HG02571 (cell line): Measurements from ENCODE around the gene ZBED2.
"Not testable (repeated sequence)": the region's sequence is repeated elsewhere in the genome, so short reads cannot be mapped to it uniquely, and the experiment has no call there.

Source experiments
- ATAC-seq: cut with Tn5 transposase; IDR thresholded peaks from one replicate; pipeline ENCODE4 v1.9.1; 2021; ENCODE audit warnings: mild to moderate bottlenecking, moderate library complexity; ENCODE audit not compliant: unreplicated experiment

The ZBED2 gene

GRCh38 chr3:111577798-111578685, 17.1 kb downstream of the ZBED2 start:
- peak; percentile 77 for ATAC-seq

- no peak for ATAC-seq
Measured at GRCh38 chr3:111577113-111577512, 18.0 kb downstream of the ZBED2 start.

GRCh38 chr3:111571907-111572460, 23.2 kb downstream of the ZBED2 start:
- no peak for ATAC-seq

- ATAC-seq: no peak
Measured at GRCh38 chr3:111571282-111571681, 23.9 kb downstream of the ZBED2 start.

- no peak for ATAC-seq
Measured at GRCh38 chr3:111570404-111571030, 24.6 kb downstream of the ZBED2 start.

- no peak for ATAC-seq
Measured at GRCh38 chr3:111568911-111569310, 26.2 kb downstream of the ZBED2 start.

GRCh38 chr3:111568355-111568754, 26.8 kb downstream of the ZBED2 start:
- no peak for ATAC-seq

- no peak for ATAC-seq
Measured at GRCh38 chr3:111566844-111567243, 28.3 kb downstream of the ZBED2 start.

GRCh38 chr3:111561902-111562301, 33.2 kb downstream of the ZBED2 start:
- not testable (repeated sequence) for ATAC-seq

- ATAC-seq: no peak
Measured at GRCh38 chr3:111548756-111549155, 46.4 kb downstream of the ZBED2 start.

GRCh38 chr3:111548092-111548491, 47.1 kb downstream of the ZBED2 start:
- ATAC-seq: peak; percentile 65

GRCh38 chr3:111547631-111548030, 47.5 kb downstream of the ZBED2 start:
- ATAC-seq: peak; percentile 91

GRCh38 chr3:111545349-111545748, 49.8 kb downstream of the ZBED2 start:
- no peak for ATAC-seq
